Measurements from ENCODE around the gene LARP4B. TPM values are rescaled to one million over a fixed set of nuclear protein-coding genes. Genes with fewer than 3 reads are reported as not detected.
"Not testable (repeated sequence)": the region's sequence is repeated elsewhere in the genome, so short reads cannot be mapped to it uniquely, and the experiment has no call there.

The LARP4B gene
- polyA plus RNA-seq, 3 donors, result 7.5 to 15.4 (median 8.8) TPM

DNA sequence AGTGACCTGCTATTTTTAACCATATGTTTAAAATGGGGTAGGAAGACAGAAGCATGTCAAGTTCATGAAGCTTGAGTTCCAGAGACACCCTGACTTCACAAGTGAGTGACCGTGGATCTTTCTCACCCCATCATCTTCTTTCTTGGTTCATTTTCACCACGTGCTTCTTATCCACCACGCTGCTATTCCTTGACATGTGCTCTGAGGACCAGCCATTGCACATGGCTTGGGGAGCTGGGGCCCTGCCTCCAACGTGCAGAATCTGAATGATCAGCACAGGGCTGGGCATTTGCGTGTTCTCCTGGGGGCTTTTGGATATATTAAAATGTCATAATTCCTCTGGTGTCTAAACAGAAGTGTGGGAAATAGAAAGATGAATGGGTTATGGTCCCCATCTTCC lies 31.7 kb upstream of the LARP4B start:
- WGBS, 3 donors, result 83 to 89% (median 84%) methylated on average over 5 of the region's 5 CpGs
- H3K27ac ChIP-seq (ENCODE audit: low read depth, low read length), result no peak overlapping the region

- 89 to 93% (median 91%) methylated on average over 3 of the region's 3 CpGs for WGBS, 3 donors
- no peak overlapping the region for H3K27ac ChIP-seq (ENCODE audit: low read depth, low read length)
These were observed 30.8 kb upstream of the LARP4B start for GRCh38 chr10:962342-962741.

DNA sequence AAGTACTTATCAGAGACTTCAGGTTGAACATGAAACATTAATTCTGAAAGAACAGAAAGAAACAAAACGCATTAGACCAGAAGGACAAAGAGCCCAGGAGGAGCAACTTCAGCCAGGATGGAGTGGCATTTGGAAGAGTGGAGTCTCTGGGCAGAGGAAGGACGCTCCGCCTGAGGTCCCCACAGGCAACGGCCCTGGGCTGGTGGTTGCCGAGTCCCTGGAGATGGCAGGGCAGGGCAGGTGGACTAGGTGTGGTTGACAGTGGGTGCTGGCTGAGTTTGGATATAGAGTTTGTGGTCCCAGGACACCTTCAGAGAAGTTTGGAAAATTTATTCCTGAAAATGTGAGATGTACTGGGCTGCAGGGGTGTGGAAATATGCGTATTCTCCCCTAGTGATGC lies 27.4 kb upstream of the LARP4B start:
- WGBS, 3 donors, result 85 to 89% (median 87%) methylated on average over 6 of the region's 6 CpGs

GRCh38 chr10:958106-958505 lies 26.6 kb upstream of the LARP4B start:
- WGBS, 3 donors, result 93 to 95% (median 94%) methylated on average over 9 of the region's 9 CpGs
- H3K27ac ChIP-seq (ENCODE audit: low read depth, low read length), result no peak overlapping the region

More for the DNA sequence above, 27.4 kb upstream of the LARP4B start:
- no peak overlapping the region for H3K27ac ChIP-seq (ENCODE audit: low read depth, low read length)

DNA sequence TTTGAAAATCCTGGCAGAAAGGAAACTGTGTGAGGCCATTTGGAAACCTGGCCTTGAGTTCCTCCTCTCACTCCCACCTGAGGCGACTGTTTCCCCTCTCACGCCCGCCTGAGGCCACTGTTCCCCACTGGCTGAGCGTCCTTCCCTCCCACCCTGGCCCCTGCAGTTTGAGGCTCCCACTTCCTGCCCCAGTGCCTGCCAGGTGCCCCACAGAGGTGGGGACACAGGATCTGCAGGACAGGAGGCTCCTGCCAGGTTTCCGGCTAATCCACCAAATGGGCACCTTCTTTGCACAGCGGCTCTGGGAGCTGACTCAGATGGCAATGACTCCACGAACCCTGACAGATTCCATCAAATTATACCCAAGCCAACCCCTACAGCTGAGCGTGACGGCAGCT lies 24.3 kb upstream of the LARP4B start:
- no peak overlapping the region for H3K27ac ChIP-seq (ENCODE audit: low read depth, low read length)
- WGBS, 3 donors, result 56 to 68% (median 64%) methylated on average over 9 of the region's 9 CpGs

DNA sequence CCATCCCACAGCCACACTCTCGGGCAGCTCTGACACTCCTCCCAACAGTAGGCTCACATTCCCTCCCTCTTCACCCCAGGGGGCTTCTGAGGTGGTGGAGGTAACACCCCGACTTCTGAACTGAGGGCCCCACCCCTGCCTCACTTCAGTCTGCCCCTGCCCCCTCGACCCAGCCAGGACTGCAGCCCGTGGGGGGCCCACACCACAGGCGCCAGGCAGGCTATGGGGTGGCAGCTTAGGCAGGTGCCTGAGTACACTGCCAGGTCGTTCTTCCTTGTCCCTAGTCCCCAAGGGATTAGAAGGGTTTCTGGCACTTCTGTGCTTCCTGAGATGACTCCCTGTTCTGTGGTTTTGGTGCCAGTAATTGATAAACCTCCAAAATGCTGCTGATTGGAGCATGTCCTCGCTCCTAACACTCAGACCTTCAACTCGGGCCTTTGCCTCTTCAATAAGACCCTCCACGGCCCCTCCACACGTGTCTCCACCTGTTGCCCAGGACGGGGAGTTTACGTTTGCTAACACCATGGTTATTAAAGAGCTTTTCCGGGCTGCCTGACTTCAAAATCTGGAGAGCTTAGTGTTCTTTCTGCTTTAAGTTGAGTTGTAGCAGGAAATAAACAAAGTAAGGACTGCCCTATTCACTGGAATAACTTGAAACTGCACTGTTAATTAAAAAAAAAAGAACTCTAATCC lies 23.8 kb upstream of the LARP4B start:
- H3K27ac ChIP-seq (ENCODE audit: low read depth, low read length), result no peak overlapping the region
- 40 to 45% (median 41%) methylated on average over 13 of the region's 13 CpGs for WGBS, 3 donors

DNA sequence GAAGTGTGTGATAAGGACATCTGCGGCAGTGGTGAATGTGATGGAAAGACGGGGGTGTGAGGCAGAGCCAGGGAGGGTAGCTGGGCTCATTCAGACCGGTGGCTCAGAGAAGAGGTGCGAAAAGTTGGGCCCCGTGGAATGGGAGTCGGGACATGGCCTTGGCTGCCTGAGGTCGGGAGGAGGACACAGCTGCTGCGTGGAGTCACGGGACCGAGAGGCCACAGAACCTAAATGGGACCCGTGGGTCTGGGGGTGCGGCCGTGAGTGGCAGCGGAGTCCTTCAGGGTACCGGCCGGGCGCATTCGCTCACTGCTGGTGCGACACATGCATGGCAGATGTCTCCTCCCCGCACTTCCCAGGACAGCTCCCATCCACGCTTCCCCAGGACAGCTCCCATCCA lies 22.9 kb upstream of the LARP4B start:
- H3K27ac ChIP-seq (ENCODE audit: low read depth, low read length), result no peak overlapping the region
- WGBS, 3 donors, result 89 to 94% (median 89%) methylated on average over 21 of the region's 21 CpGs

- H3K27ac ChIP-seq (ENCODE audit: low read depth, low read length), result no peak overlapping the region
- 83 to 90% (median 83%) methylated on average over 11 of the region's 11 CpGs for WGBS, 3 donors
These were observed 22.3 kb upstream of the LARP4B start for GRCh38 chr10:953836-954235.

GRCh38 chr10:949446-949845 lies 17.9 kb upstream of the LARP4B start:
- H3K27ac ChIP-seq (ENCODE audit: low read depth, low read length), result no peak overlapping the region
- 80 to 84% (median 83%) methylated on average over 9 of the region's 9 CpGs for WGBS, 3 donors

DNA sequence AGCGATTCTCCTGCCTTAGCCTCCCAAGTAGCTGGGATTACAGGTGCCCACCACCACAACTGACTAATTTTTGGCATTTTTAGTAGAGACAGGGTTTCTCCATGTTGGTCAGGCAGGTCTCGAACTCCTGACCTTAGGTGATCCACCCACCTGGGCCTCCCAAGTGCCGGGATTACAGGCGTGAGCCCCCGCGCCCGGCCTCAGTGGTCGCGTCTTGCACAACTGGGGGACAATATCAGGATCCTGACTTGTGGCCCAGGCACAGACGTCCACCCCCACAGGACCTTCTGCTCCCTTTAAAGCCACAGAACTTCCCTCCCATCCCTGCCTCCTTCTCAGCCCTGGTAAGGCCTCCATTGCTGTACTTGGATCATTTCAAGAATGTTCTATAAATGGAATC lies 16.8 kb upstream of the LARP4B start:
- no peak overlapping the region for H3K27ac ChIP-seq (ENCODE audit: low read depth, low read length)
- 89 to 98% (median 93%) methylated on average over 10 of the region's 10 CpGs for WGBS, 3 donors

GRCh38 chr10:947881-948280 lies 16.4 kb upstream of the LARP4B start:
- 90 to 95% (median 94%) methylated on average over 10 of the region's 10 CpGs for WGBS, 3 donors

DNA sequence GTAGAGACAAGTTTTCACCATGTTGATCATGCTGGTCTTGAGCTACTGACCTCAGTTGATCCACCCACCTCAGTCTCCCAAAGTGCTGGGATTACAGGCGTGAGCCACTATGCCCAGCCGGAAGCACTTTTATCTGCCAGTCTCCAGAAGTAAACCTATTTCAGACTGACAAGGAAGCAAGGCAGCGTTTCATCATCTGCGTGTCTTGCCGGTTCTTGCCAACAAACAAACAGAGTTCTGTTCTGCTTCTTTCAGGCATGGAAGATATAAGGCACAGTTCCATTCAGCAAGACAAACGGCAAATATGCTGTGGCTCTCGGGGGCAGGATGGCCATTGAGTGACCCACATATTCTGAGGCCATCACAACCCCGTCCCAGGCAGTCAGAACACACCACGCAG lies 15.5 kb upstream of the LARP4B start:
- WGBS, 3 donors, result 76 to 79% (median 77%) methylated on average over 9 of the region's 9 CpGs
- H3K27ac ChIP-seq (ENCODE audit: low read depth, low read length), result no peak overlapping the region

More at GRCh38 chr10:947881-948280, 16.4 kb upstream of the LARP4B start:
- no peak overlapping the region for H3K27ac ChIP-seq (ENCODE audit: low read depth, low read length)

DNA sequence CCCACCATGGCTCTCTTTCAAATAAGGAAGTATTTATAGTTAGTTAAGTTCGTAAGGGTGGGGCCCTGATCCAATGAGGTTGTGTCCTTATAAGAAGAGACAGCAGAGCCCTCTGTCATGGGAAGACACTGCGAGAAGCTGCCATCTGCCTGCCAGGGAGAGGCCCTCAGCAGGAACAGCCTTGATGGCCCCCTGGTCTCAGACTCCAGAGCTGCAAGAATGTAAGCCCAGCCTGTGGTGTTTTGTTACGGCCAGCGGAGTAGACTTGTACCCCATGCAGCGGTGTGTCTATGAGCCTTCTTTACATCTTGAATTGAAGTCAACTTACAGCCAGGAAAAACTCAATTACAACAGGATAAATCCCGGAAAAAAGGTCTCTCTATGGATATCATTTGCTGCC lies 14.3 kb upstream of the LARP4B start:
- no peak overlapping the region for H3K27ac ChIP-seq (ENCODE audit: low read depth, low read length)
- 89 to 95% (median 91%) methylated on average over 6 of the region's 6 CpGs for WGBS, 3 donors

GRCh38 chr10:944034-944831 lies 12.7 kb upstream of the LARP4B start:
- WGBS, 3 donors, result 47 to 70% (median 49%) methylated on average over 14 of the region's 14 CpGs
- H3K27ac ChIP-seq (ENCODE audit: low read depth, low read length), result no peak overlapping the region

DNA sequence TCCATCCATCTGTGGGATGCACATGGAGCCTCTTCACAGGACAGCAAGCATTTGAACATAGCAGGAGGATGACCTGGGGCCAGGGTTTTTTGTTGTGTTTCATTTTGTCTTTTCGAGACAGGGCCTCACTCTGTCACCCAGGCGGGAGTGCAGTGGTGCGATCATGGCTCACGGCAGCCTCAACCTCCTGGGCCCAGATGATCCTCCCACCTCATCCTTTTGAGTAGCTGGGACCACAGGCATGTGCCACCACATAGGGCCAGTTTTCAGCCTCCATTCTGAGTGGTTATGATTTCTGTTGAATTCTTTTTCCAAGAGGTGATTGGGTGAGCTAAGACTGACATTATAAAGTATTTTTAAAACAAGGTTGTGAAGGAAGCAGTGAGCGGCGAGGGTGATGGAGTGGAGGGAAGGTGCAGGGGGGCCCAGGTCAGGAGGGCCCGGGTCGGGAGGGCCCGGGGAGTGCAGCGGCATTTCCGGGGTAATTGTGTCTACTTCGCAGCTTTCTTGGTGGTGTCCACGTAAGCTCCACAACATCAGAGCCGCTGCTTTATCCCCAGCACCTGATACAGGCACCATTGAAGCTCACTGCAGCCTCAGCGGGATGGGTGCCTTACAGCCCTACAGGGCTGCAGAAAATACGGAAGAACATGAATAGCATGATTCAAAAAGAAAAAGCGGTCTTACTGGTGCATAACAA lies 12.0 kb upstream of the LARP4B start:
- H3K27ac ChIP-seq (ENCODE audit: low read depth, low read length), result no peak overlapping the region

GRCh38 chr10:938941-939678 lies 7.6 kb upstream of the LARP4B start:
- no peak overlapping the region for H3K27ac ChIP-seq (ENCODE audit: low read depth, low read length)
- WGBS, 3 donors, result 82 to 83% (median 82%) methylated on average over 10 of the region's 10 CpGs

More for the DNA sequence above, 12.0 kb upstream of the LARP4B start:
- WGBS, 3 donors, result 83 to 94% (median 90%) methylated on average over 17 of the region's 17 CpGs

- WGBS, 3 donors, result 70 to 84% (median 83%) methylated on average over 15 of the region's 15 CpGs
- no peak overlapping the region for H3K27ac ChIP-seq (ENCODE audit: low read depth, low read length)
These were observed 3.4 kb upstream of the LARP4B start for GRCh38 chr10:934746-935406.

DNA sequence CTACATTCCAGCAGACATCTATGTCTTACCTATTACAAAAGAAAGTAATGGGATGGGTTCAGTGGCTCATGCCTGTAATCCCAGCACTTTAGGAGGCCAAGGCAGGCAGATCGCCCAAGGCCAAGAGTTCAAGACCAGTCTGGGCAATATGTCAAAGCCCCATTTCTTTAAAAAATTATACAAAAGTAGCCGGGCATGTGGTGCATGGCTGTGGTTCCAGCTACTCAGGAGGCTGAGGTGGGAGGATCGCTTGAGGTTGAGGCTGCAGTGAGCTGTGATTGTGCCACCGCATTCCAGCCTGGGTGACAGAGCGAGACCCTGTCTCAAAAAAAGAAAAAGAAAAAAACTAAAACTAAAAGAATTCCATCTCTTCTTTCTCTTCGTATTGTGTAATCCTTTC lies 2.7 kb upstream of the LARP4B start:
- not testable (repeated sequence) for H3K27ac ChIP-seq (ENCODE audit: low read depth, low read length)
- WGBS, 3 donors, result 90 to 91% (median 90%) methylated on average over 6 of the region's 6 CpGs

Data from adipose tissue (tissue), 3 donors.